HL-60/S4 (cell line): ENCODE measurements around the gene TIAM1.

ENCODE experiments used
- in situ Hi-C: fragments of 300-500 bp; cut with MboI; formaldehyde crosslinking; loops from 2 replicates; pipeline ENCODE4 v1.14.3; 2022; ENCODE audit warnings: low sequenced_read_pairs

The TIAM1 gene

DNA sequence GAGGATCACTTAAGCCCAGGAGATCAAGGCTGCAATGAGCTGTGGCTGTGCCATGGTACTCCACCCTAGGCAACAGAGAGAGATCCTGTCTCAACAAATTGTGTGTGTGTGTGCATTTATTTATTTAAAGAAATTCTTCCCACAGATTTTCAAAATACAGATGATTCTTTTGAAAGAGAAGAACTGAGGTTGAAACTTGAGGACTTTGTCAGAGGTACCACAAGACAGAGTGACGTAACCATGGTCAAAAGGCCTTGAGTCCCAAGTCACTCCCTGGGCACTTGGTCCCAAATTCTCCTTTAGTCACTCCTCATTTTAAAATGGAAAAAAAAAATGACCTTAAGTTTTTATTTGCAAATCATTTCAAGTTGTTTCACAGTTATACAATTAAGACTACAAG, 57.4 kb downstream of the TIAM1 start:
- in situ Hi-C loops: no loop called here

DNA sequence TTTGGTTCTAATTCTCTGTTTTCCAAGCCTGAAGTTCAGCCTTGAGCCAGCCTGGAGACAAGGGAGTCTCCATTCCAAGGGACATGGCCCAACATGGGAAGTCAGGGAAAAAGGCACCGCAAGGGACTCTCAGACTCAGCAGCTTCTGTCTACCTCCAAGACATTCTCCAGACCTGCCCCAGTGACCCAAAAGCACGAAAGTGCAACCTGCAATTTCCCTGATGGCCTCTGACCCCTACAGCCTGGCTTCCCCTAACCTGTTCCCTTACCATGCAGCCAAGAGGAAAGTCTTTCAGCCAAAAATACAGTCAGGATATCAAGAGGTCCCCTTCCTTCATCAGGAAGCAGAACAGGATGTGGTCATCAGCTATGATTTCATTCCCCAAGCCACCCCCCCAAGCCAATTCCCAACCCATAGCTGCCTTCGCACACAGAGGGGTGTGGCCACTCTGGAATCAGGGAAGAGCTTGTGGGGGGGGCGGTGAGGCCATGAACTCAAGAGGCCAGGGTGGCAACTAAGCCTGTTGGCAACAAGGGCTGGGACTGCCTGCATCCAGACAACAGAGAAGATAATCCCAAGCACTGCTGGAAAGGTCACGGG, 59.2 kb downstream of the TIAM1 start:
- in situ Hi-C loops: no loop called here

DNA sequence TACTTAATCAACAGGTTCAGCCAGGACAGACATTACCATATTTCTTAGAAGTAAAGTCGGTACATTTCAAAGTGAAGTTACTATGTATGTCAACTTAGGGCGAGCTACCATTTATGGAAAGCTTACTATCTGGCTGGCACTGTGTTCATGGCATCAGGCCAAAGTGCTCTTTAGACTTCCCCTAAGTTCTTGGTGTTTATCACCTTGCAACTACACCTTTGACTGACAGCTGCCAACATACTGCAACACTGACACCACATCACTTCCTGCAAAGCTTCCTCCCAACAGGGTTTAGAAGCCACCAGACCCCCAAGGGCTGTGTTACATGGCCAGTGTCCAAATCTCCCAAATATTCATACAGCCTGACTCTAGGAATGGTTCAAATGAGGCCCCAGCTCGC, 61.0 kb downstream of the TIAM1 start:
- in situ Hi-C loops: no loop called here

GRCh38 chr21:31282095-31282709, 61.9 kb downstream of the TIAM1 start:
- in situ Hi-C loops: no loop called here

- in situ Hi-C loops: no loop called here
These were observed 62.5 kb downstream of the TIAM1 start for GRCh38 chr21:31281561-31281960.

GRCh38 chr21:31279986-31280385, 64.1 kb downstream of the TIAM1 start:
- in situ Hi-C loops: no loop called here

- in situ Hi-C loops: no loop called here
These were observed 64.8 kb downstream of the TIAM1 start for GRCh38 chr21:31279214-31279613.

GRCh38 chr21:31278511-31279130, 65.4 kb downstream of the TIAM1 start:
- in situ Hi-C loops: no loop called here

DNA sequence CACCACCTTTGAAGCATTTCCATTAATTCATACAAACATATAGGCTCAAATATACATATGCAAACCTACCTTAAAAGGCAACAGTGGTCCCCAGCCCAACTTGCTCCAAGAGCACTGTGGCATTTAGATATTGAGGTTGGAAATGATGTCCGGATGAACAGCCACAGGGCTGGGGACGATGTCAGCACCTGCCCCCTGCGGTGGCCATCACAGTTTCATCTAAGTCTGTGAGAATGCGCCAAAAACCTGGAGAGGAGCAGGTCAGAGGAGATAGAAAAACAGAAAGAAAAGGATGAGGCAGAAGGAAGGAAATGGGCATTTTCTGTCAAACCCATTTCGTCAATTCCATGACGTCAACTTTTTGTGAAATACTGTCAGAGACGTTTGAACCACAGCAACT, 67.4 kb downstream of the TIAM1 start:
- in situ Hi-C loops: no loop called here

DNA sequence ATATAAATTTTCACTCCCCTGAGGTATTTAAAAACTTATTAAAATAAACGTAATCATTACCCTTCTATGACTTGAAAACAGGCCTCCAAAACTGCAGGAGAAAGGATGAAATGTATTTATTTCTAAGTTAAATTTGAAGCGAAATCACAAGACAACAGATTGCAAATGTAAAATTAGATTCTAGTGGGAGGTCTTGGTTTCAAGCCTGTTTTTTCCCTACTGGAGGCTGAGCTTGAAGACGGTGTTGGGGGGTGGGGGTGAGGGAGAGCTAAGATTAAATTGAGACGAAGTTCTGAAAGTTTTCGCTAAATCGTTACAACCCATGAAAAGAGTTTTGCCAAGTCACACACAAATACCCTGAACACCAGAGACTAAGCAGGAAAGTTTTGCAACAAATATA, 68.2 kb downstream of the TIAM1 start:
- in situ Hi-C loops: no loop called here

DNA sequence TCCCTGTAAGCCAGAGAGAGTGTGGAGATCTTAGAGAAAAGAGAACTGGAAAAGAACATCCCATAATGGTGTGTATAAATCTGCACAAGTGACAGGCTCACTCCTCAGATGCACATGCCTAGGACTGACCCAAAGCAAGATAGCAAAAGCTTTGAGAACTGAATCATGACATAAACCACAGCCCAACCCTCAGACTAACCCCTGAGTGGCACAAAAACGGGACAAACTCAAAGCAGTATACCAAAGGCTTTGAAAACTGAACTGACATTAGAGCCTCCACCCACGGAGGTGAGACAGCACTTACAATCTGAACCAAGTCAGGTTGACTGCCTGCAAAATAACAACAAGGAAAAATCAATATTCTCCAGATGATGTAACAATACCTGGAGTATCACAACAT, 70.8 kb downstream of the TIAM1 start:
- in situ Hi-C loops: no loop called here

- in situ Hi-C loops: no loop called here
These were observed 76.0 kb downstream of the TIAM1 start for GRCh38 chr21:31268090-31268489.

- in situ Hi-C loops: no loop called here
These were observed 76.4 kb downstream of the TIAM1 start for GRCh38 chr21:31267644-31268043.

- in situ Hi-C loops: no loop called here
These were observed 77.8 kb downstream of the TIAM1 start for GRCh38 chr21:31266241-31266640.

- in situ Hi-C loops: no loop called here
These were observed 78.6 kb downstream of the TIAM1 start for GRCh38 chr21:31265366-31266013.

- in situ Hi-C loops: no loop called here
These were observed 79.5 kb downstream of the TIAM1 start for GRCh38 chr21:31264574-31264973.

DNA sequence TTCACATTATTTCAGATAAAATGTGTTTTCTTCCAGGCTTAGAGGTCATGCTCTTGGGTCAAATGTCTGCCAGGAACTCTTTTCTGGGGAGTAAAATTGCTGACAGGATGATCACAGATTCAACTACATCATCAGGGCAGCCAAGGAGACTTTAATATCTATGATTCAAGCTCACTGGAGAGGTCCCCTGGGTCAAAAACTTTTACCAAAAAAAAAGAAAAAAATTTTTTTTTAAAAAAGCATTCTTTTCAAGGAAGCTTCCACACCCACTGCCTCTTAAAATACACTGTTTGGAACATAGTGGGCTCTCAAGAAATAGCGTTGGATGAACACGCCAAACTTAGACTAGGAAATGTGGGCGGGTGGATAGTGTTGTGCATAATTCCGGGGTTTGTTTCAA, 81.3 kb downstream of the TIAM1 start:
- in situ Hi-C loops: no loop called here

DNA sequence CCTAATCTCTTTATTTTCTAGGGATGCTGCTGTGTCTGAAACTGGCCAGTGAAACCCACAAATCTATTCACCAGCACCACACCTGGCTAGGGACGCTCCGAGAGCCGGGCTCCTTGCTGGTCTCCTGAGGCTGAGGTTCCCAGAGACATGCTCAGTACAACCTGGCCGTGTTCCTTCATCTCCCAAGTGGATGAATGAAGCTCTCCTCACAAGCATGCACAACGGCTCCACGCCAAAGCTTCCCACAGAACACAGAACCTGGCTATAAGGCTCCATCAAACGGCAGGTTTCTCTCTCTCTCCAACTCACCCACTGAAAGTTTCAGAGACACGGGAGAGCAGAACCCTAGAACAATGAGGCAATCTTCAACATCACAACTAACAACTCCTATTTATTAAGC, 82.3 kb downstream of the TIAM1 start:
- in situ Hi-C loops: no loop called here

DNA sequence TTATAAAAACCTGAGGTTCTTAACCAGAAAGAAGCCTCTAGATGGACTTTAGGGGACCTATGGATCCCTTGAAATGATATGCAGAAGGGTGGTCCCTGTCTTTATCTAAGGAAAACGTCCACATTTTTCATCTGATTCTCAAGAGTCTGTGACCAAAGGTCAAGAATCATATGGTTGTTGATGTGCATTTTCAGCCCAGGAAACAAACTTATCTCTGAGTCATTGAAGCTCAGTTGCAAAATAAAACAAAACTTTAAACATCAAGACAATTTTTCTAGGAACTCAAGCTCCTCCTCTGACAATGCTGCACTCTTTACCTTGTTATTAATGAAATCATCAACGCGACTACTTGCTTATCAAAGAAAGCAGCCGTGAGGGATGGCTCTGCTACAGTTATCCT, 83.3 kb downstream of the TIAM1 start:
- in situ Hi-C loops: no loop called here

GRCh38 chr21:31258073-31258472, 86.0 kb downstream of the TIAM1 start:
- in situ Hi-C loops: no loop called here

DNA sequence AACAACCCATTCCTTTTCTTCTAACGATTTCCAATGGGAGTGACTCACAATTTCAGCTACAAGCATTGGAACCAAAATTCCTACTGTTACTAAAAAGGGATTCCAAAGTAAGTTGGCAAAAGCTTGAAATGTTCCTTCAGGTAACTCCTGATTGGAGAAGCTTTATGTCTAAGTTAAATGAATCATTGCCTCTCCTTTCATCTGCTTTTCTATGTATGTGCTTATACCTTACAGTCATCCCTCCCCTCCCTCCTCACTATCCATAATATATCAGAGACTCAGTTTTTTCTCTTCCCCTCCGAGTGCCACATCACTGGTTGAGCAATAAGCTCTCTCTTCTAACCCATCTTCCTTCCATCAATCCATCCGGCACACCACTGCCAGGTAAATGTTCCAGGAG, 86.8 kb downstream of the TIAM1 start:
- in situ Hi-C loops: no loop called here

DNA sequence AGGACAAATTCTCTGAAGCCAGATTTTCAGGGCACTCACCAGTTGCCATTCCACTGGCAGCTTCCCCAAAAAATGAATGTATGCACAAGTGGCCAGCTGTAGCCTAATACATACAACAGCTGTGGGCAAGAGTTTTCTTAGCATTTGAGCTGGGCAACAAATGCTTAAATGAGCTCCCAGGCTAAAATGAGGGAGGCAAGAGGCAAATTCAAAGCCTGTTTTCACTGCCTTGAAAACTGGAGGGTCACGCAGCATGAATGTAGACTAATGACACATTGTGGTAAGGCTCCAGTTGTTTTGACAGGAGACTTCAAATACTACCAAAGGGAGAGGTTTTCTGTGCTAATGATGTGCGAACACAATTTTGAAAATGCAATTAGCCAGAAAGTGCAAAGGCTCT, 88.2 kb downstream of the TIAM1 start:
- in situ Hi-C loops: no loop called here
